ENCODE measurements around the gene PVALEF. TPM values are rescaled to one million over a fixed set of nuclear protein-coding genes. Genes with fewer than 3 reads are reported as not detected.
A peak's percentile ranks its signal among the peaks of the same experiment; 100 is the strongest.

PVALEF gene
- total and polyA plus RNA-seq, 2 donors (not counting 3 experiments of a cell fraction or from before 2014, with no cell fraction given): not detected

GRCh38 chr17:81189670-81190530 lies 24.6 kb downstream of the PVALEF start:
- Histone ChIP-seq H3K79me2 (ENCODE audit: control insufficient read depth, insufficient read depth, low read length) (no peaks in the 10 kb centered on the region), H2AFZ (ENCODE audit: low read depth, low read length) (no peak overlapping the region), H4K20me1 (replicated peaks; ENCODE audit: control insufficient read depth, extremely low read depth, insufficient read depth, low read length) (no peaks in the 10 kb centered on the region), H3K4me2 (ENCODE audit: insufficient read depth, low read length) (no peak overlapping the region), H3K27ac (ENCODE audit: insufficient read depth, low read depth, low read length) (no peak overlapping the region), H3K27me3 (ENCODE audit: control insufficient read depth in 2 of 2, insufficient read depth in 2 of 2, low read length in 2 of 2) (no peaks in the 10 kb centered on the region), H3K9ac (replicated peaks; ENCODE audit: extremely low read depth, insufficient read depth, low read length) (no peak overlapping the region), H3K36me3 (ENCODE audit: control insufficient read depth in 2 of 2, extremely low read depth in 1 of 2, insufficient read depth in 2 of 2, low read length in 2 of 2) (peaks cover 0 to 5% of the 10 kb centered on the region in 2 experiments), H3K9me3 (replicated peaks; ENCODE audit: control insufficient read depth, insufficient read depth, low read length) (no peaks in the 10 kb centered on the region), H3K4me1 (ENCODE audit: control insufficient read depth, extremely low read depth, insufficient read depth, low read length) (no peaks in the 10 kb centered on the region), H3K4me3 (replicated peaks in 1 of 3; ENCODE audit: insufficient read depth in 1 of 3, low read depth in 1 of 3, low read length in 3 of 3) (no peak overlapping the region), H3K9me1 (replicated peaks; ENCODE audit: control insufficient read depth, extremely low read depth, insufficient read depth, low read length) (no peaks in the 10 kb centered on the region)
- dilution Hi-C loops (cut with MboI; ENCODE audit: extremely low pct_ligation_motif_present, low sequenced_read_pairs) (no loop called here), intact Hi-C loops (cut with micrococcal nuclease) (loop anchor here (1.0 kb wide), 1 partner anchor 48 kb away; no protein-coding TSS in a partner anchor)
- ChIA-PET POLR2A (no interaction called here), CTCF (interaction anchor here (1.0 to 5.5 kb wide), 4 partner anchors 9 to 48 kb away, joined by 3 to 40 read pairs (median 4); no protein-coding TSS in a partner anchor)
- no TSS peak for BruUV-seq (replicated peaks)
- TF ChIP-seq GATA2 (IDR thresholded peaks at IDR 0.05; ENCODE audit: insufficient read depth, insufficient read length, low read depth, low read length): no peak
- TF ChIP-seq CTCF (IDR thresholded peaks at IDR 0.05; ENCODE audit: extremely low read depth in 1 of 2, insufficient read depth in 1 of 2, low read depth in 1 of 2, low read length in 2 of 2): peak in 1 of 2 donors; percentile 32
- peak; percentile 21 for FAIRE-seq
- DNase-seq (ENCODE audit: low read depth, low spot score): no peak

- Histone ChIP-seq H3K4me1 (ENCODE audit: control insufficient read depth, extremely low read depth, insufficient read depth, low read length) (no peaks in the 10 kb centered on the region), H3K9me3 (replicated peaks; ENCODE audit: control insufficient read depth, insufficient read depth, low read length) (no peaks in the 10 kb centered on the region), H2AFZ (ENCODE audit: low read depth, low read length) (no peak overlapping the region), H3K4me2 (ENCODE audit: insufficient read depth, low read length) (no peak overlapping the region), H3K36me3 (ENCODE audit: control insufficient read depth in 2 of 2, extremely low read depth in 1 of 2, insufficient read depth in 2 of 2, low read length in 2 of 2) (peaks cover 0 to 7% of the 10 kb centered on the region in 2 experiments), H3K9ac (replicated peaks; ENCODE audit: extremely low read depth, insufficient read depth, low read length) (no peak overlapping the region), H3K27ac (ENCODE audit: insufficient read depth, low read depth, low read length) (no peak overlapping the region), H3K9me1 (replicated peaks; ENCODE audit: control insufficient read depth, extremely low read depth, insufficient read depth, low read length) (no peaks in the 10 kb centered on the region), H3K4me3 (replicated peaks in 1 of 3; ENCODE audit: insufficient read depth in 1 of 3, low read depth in 1 of 3, low read length in 3 of 3) (no peak overlapping the region), H3K27me3 (ENCODE audit: control insufficient read depth in 2 of 2, insufficient read depth in 2 of 2, low read length in 2 of 2) (no peaks in the 10 kb centered on the region), H3K79me2 (ENCODE audit: control insufficient read depth, insufficient read depth, low read length) (no peaks in the 10 kb centered on the region), H4K20me1 (replicated peaks; ENCODE audit: control insufficient read depth, extremely low read depth, insufficient read depth, low read length) (no peaks in the 10 kb centered on the region)
- dilution Hi-C loops (cut with MboI; ENCODE audit: extremely low pct_ligation_motif_present, low sequenced_read_pairs): no loop called here
- ChIA-PET POLR2A (no interaction called here), CTCF (interaction anchor here (0.9 to 5.5 kb wide), 3 partner anchors 10 to 48 kb away, joined by 3 to 40 read pairs (median 5); no protein-coding TSS in a partner anchor)
- DNase-seq (ENCODE audit: low read depth, low spot score): no peak
- intact Hi-C loops (cut with micrococcal nuclease): no loop called here
- FAIRE-seq: no peak
- no TSS peak for BruUV-seq (replicated peaks)
- TF ChIP-seq POLR2AphosphoS5 (IDR thresholded peaks at IDR 0.05; ENCODE audit: insufficient read depth, low read depth, low read length) (no peak), FOS (IDR thresholded peaks at IDR 0.05; ENCODE audit: borderline replicate concordance, insufficient read depth, low read length) (no peak), JUN (IDR thresholded peaks at IDR 0.05; ENCODE audit: borderline replicate concordance, insufficient read depth, insufficient read length, low read depth) (no peak), GATA2 (IDR thresholded peaks at IDR 0.05; ENCODE audit: insufficient read depth, insufficient read length, low read depth, low read length) (no peak), POLR2A (IDR thresholded peaks at IDR 0.05; ENCODE audit: low read depth, low read length) (no peak)
Measured at GRCh38 chr17:81190591-81190990, 25.3 kb downstream of the PVALEF start.
